Panc1 (cell line): Measurements from ENCODE around the gene CPA5.

ENCODE experiments used
- POLR2AphosphoS5 ChIP-seq: IDR thresholded peaks from 2 replicates; pipeline ENCODE4 v1.6.1; 2012; ENCODE audit warnings: mild to moderate bottlenecking, low read depth, low read length, moderate library complexity
- SIN3A ChIP-seq: IDR thresholded peaks from 2 replicates; pipeline ENCODE4 v1.6.1; 2012; ENCODE audit warnings: low read depth, mild to moderate bottlenecking, low read length, moderate library complexity, borderline replicate concordance; ENCODE audit not compliant: insufficient read depth
- TF ChIP-seq, protein P1 (sequence below): fragments of 450-650 bp; IDR thresholded peaks from 2 replicates; pipeline ENCODE4 v1.5.1; 2017; ENCODE audit warnings: mild to moderate bottlenecking
- TF ChIP-seq, protein P2 (sequence below), 2 experiments: IDR thresholded peaks; 2 replicates each; pipeline ENCODE4 v1.6.1; 2011 to 2012; ENCODE audit warnings: low read depth in 2 of 2, control low read depth in 1 of 2, low read length in 1 of 2, mild to moderate bottlenecking in 1 of 2, moderate library complexity in 1 of 2; ENCODE audit not compliant: insufficient read depth in 1 of 2

DNA sequence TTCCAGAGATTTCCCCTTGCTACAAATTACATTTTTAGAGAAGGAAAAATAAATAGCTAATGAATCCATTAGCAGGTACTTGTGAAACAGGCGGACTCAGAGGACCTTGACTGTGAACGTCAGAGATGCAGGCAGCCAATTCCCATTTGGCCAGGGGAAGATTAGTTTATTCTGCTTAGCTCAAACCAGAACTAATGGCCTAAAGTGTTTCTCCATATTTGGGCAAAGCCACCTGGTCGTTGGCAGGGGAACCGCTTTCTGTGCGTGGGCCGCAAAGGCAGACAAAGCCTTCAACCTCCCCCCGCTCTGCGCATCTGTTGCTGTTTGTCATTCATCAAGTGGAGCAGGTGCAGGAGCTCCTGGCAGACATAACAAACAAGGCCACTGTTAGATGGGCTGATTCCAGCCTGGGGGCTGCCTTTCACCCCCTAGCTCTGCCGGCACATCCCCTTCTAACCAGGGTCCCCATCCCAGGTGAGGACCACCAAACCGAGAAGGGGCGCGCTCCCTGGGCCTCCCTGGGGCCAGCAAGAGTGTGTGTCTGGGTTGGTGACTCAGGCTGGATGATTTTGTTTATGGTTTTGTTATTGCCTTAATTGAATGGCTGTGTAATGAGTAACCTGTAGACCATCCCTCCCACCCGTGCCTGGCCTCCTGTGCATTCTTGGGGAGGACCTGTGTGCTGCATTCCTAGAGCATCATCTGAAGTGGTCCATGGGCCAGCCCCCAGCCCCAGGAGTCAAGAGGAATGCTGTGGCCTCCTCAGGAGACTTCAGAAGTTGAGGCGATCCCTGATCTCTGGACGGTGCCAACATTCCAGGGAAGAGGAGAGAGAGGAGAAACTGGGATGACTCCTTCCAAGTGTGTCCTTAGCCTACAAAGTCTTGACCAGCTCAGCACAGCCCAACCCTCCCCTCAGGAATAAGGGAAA lies 21.2 kb downstream of the CPA5 start:
- TF ChIP-seq POLR2AphosphoS5 (no peak), SIN3A (no peak)
- TF ChIP-seq, protein P1, sequence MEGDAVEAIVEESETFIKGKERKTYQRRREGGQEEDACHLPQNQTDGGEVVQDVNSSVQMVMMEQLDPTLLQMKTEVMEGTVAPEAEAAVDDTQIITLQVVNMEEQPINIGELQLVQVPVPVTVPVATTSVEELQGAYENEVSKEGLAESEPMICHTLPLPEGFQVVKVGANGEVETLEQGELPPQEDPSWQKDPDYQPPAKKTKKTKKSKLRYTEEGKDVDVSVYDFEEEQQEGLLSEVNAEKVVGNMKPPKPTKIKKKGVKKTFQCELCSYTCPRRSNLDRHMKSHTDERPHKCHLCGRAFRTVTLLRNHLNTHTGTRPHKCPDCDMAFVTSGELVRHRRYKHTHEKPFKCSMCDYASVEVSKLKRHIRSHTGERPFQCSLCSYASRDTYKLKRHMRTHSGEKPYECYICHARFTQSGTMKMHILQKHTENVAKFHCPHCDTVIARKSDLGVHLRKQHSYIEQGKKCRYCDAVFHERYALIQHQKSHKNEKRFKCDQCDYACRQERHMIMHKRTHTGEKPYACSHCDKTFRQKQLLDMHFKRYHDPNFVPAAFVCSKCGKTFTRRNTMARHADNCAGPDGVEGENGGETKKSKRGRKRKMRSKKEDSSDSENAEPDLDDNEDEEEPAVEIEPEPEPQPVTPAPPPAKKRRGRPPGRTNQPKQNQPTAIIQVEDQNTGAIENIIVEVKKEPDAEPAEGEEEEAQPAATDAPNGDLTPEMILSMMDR, result no peak
- TF ChIP-seq, protein P2, sequence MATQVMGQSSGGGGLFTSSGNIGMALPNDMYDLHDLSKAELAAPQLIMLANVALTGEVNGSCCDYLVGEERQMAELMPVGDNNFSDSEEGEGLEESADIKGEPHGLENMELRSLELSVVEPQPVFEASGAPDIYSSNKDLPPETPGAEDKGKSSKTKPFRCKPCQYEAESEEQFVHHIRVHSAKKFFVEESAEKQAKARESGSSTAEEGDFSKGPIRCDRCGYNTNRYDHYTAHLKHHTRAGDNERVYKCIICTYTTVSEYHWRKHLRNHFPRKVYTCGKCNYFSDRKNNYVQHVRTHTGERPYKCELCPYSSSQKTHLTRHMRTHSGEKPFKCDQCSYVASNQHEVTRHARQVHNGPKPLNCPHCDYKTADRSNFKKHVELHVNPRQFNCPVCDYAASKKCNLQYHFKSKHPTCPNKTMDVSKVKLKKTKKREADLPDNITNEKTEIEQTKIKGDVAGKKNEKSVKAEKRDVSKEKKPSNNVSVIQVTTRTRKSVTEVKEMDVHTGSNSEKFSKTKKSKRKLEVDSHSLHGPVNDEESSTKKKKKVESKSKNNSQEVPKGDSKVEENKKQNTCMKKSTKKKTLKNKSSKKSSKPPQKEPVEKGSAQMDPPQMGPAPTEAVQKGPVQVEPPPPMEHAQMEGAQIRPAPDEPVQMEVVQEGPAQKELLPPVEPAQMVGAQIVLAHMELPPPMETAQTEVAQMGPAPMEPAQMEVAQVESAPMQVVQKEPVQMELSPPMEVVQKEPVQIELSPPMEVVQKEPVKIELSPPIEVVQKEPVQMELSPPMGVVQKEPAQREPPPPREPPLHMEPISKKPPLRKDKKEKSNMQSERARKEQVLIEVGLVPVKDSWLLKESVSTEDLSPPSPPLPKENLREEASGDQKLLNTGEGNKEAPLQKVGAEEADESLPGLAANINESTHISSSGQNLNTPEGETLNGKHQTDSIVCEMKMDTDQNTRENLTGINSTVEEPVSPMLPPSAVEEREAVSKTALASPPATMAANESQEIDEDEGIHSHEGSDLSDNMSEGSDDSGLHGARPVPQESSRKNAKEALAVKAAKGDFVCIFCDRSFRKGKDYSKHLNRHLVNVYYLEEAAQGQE (IDR thresholded peaks at IDR 0.05; ENCODE audit: insufficient read depth in 1 of 2, low read depth in 2 of 2, low read length in 1 of 2), result no peak
